Breast epithelium (tissue), 3 donors: Measurements from ENCODE around the gene SAMD10.

Experiments used
- POLR2A ChIP-seq: fragments of 450-650 bp; IDR thresholded peaks from one replicate; pipeline ENCODE4 v1.6.1; 2016; ENCODE audit warnings: antibody characterized with exemption, mild to moderate bottlenecking, moderate library complexity
- POLR2AphosphoS5 ChIP-seq, 3 donors: sonication (generic); formaldehyde crosslinking; IDR thresholded peaks; one replicate each; pipeline ENCODE4 v1.6.1; 2017; ENCODE audit warnings: antibody characterized with exemption in 3 of 3
- TF ChIP-seq, protein P1 (sequence below), 3 donors: fragments of 450-650 bp; IDR thresholded peaks; one replicate each; pipeline ENCODE4 v1.5.1; 2016 to 2017; ENCODE audit warnings: antibody characterized with exemption in 3 of 3, mild to moderate bottlenecking in 3 of 3, moderate library complexity in 3 of 3

DNA sequence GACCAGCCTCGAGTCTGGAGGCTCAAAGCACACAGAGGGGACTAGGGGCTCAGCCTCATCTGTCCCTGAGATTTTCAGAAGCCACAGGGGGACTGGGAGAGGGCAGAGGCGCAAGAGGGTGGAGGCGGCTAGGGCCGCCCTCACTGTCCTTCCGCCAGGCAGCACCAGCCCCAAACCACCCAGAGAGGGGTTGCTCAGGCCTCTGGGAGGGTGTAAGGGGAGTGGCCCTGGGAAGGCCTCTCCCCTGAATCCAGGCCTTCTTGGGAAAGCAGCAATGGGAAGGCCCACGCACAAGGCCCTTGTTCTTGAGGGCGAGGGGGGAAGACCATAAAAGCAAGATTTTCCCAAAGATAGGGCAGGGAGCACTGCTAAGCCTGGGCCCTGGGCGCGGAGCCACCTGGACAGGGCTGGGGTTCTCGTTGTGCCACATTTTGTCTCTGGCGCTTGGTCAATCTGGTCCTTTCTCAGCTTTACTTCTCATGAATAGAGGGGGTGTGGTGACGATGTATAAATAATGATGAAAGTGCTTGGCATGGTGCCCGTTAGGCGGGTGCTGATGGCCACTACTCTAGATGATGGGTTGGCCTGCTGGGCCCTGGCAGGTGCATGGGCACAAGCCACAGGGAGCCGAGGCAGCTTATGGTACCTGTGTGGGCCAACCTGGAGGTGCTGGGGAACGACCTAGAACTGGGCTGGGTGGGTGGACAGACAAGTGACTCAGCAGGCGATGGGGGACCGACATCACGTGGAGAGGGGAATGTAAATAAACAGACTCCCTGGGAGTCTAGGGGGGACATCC, 4.8 kb downstream of the SAMD10 start:
- TF ChIP-seq, protein P1, sequence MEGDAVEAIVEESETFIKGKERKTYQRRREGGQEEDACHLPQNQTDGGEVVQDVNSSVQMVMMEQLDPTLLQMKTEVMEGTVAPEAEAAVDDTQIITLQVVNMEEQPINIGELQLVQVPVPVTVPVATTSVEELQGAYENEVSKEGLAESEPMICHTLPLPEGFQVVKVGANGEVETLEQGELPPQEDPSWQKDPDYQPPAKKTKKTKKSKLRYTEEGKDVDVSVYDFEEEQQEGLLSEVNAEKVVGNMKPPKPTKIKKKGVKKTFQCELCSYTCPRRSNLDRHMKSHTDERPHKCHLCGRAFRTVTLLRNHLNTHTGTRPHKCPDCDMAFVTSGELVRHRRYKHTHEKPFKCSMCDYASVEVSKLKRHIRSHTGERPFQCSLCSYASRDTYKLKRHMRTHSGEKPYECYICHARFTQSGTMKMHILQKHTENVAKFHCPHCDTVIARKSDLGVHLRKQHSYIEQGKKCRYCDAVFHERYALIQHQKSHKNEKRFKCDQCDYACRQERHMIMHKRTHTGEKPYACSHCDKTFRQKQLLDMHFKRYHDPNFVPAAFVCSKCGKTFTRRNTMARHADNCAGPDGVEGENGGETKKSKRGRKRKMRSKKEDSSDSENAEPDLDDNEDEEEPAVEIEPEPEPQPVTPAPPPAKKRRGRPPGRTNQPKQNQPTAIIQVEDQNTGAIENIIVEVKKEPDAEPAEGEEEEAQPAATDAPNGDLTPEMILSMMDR (IDR thresholded peaks at IDR 0.05), result no peak
- no peak for TF ChIP-seq POLR2A
- TF ChIP-seq POLR2AphosphoS5 (IDR thresholded peaks at IDR 0.05), result no peak
